Tibial artery (tissue), 4 donors: ENCODE measurements around the gene ASB3.

Experiments
- DNase-seq, 2 donors: peaks; one replicate each; pipeline ENCODE4 v3.0.0-alpha.2; 2019
- H3K27ac ChIP-seq, 2 donors: fragments of 200-600 bp; sonication (generic) in 1 of 2; 1 replicate in 1 of 2; 2 replicates in 1 of 2; pipeline ENCODE4 v1.5.1; 2018 to 2019; ENCODE audit warnings: mild to moderate bottlenecking in 1 of 2
- H3K27me3 ChIP-seq, 2 donors: fragments of 200-600 bp; sonication (generic) in 1 of 2; one replicate each; pipeline versions ENCODE4 v1.5.1 to v1.6.0; 2016 to 2019
- H3K36me3 ChIP-seq, 3 donors: fragments of 200-600 bp; sonication (generic) in 2 of 3; one replicate each; pipeline ENCODE4 v1.5.1; 2016 to 2019; ENCODE audit warnings: mild to moderate bottlenecking in 2 of 3
- H3K4me1 ChIP-seq, 4 donors: fragments of 200-600 bp; sonication (generic) in 2 of 4; 1 replicate in 3 of 4; 2 replicates in 1 of 4; pipeline ENCODE4 v1.5.1; 2016 to 2019
- H3K4me3 ChIP-seq, 2 donors: fragments of 200-600 bp; sonication (generic) in 1 of 2; 1 replicate in 1 of 2; 2 replicates in 1 of 2; pipeline ENCODE4 v1.5.1; 2018 to 2019; ENCODE audit warnings: mild to moderate bottlenecking in 2 of 2
- H3K9me3 ChIP-seq, 3 donors: fragments of 200-600 bp; sonication (generic) in 1 of 3; one replicate each; pipeline ENCODE4 v1.5.1; 2016 to 2019
- intact Hi-C: fragments of 100-400 bp; cut with DNase I; formaldehyde crosslinking; loops from one replicate; pipeline ENCODE4 v1.15.0; 2023; ENCODE audit warnings: low total_unique reads
- TF ChIP-seq, protein P1 (sequence below), 2 experiments: fragments of 200-600 bp in 1 of 2; fragments of 450-650 bp in 1 of 2; IDR thresholded peaks; one replicate each; pipeline ENCODE4 v1.5.1; 2017 to 2019; ENCODE audit warnings: antibody characterized with exemption in 2 of 2, mild to moderate bottlenecking in 1 of 2, moderate library complexity in 1 of 2

The ASB3 gene

DNA sequence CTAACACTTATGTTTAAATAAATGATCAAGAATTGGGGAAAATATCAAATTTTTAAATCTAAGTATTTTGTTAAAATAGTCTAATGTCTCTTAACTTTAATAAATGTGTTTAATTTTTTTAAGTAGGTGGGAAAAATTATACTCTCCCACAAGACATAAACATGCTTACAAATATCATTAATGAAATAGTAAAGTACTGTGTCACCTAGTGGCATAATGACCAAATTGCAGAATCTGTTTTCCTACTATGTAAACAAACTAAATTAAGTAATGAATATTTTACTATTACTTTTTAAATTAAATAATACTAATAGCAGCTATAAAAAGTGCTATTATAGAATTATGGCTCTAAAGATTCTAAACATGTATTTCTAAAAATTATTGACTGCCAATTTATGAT lies 71.2 kb downstream of the ASB3 start:
- intact Hi-C loops: no loop called here
- Histone ChIP-seq H3K9me3 (peaks cover 0 to 4% (median 0%) of the 10 kb centered on the region in 3 donors), H3K27ac (no peak overlapping the region), H3K4me1 (peaks cover 0 to 5% (median 0%) of the 10 kb centered on the region in 4 donors), H3K36me3 (peaks cover 0 to 7% (median 0%) of the 10 kb centered on the region in 3 donors), H3K27me3 (no peaks in the 10 kb centered on the region), H3K4me3 (no peak overlapping the region)
- DNase-seq: no peak
- TF ChIP-seq, protein P1, sequence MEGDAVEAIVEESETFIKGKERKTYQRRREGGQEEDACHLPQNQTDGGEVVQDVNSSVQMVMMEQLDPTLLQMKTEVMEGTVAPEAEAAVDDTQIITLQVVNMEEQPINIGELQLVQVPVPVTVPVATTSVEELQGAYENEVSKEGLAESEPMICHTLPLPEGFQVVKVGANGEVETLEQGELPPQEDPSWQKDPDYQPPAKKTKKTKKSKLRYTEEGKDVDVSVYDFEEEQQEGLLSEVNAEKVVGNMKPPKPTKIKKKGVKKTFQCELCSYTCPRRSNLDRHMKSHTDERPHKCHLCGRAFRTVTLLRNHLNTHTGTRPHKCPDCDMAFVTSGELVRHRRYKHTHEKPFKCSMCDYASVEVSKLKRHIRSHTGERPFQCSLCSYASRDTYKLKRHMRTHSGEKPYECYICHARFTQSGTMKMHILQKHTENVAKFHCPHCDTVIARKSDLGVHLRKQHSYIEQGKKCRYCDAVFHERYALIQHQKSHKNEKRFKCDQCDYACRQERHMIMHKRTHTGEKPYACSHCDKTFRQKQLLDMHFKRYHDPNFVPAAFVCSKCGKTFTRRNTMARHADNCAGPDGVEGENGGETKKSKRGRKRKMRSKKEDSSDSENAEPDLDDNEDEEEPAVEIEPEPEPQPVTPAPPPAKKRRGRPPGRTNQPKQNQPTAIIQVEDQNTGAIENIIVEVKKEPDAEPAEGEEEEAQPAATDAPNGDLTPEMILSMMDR (IDR thresholded peaks at IDR 0.05): peak; percentile 12 to 43

DNA sequence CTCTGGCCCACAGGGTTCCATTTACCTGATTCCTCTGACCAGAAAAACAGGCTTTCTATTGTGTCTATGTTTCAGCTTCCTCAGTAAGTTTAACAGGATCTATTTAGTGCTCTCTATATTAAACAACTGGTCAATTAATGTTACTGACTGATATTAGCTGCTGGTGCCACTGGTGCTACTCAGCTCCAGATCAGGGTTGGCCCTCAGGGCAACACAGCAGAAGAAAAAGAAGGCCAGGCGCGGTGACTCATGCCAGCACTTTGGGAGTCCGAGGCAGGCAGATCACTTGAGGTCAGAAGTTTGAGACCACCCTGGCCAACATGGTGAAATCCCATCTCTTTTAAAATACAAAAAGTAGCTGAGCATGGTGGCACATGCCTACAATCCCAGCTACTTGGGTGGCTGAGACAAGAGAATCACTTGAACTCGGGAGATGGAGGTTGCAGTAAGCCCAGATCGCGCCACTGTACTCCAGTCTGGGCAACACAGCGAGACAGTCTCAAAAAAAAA lies 75.4 kb downstream of the ASB3 start:
- Histone ChIP-seq H3K27ac (no peak overlapping the region), H3K9me3 (no peaks in the 10 kb centered on the region), H3K4me3 (no peak overlapping the region), H3K27me3 (no peaks in the 10 kb centered on the region), H3K36me3 (peaks cover 23 to 39% (median 36%) of the 10 kb centered on the region in 3 donors), H3K4me1 (peaks cover 0 to 5% (median 0%) of the 10 kb centered on the region in 4 donors)
- intact Hi-C loops: no loop called here
- TF ChIP-seq, protein P1 (IDR thresholded peaks at IDR 0.05): no peak
- DNase-seq: no peak

DNA sequence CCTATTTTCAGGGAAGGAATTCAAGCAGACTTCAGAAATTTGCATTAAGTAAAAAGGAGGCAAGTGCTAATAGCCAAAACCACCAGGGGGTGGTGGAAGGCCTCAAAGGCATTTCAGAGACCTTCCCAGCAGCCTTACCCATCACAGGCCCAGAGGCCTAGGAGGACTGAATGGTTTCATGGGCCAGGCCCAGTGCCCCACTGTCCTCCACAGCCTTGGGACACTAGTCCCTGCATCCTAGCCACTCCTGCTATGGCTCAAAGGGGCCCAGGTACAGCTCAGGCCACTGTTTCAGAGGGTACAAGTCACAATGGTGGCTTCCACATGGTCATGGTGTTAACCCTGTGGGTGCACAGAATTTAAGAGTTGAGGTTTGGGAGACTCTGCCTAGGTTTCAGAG lies 77.8 kb downstream of the ASB3 start:
- no peak overlapping the region for H3K4me3 ChIP-seq
- TF ChIP-seq, protein P1 (IDR thresholded peaks at IDR 0.05): no peak
- H3K4me1 ChIP-seq: peaks cover 0 to under 1% (median 0%) of the 10 kb centered on the region in 4 donors
- no peak for DNase-seq
- intact Hi-C loops: no loop called here
- H3K9me3 ChIP-seq: no peaks in the 10 kb centered on the region
- H3K27ac ChIP-seq: no peak overlapping the region
- H3K36me3 ChIP-seq: peaks cover 23 to 37% (median 34%) of the 10 kb centered on the region in 3 donors
- H3K27me3 ChIP-seq: no peaks in the 10 kb centered on the region

DNA sequence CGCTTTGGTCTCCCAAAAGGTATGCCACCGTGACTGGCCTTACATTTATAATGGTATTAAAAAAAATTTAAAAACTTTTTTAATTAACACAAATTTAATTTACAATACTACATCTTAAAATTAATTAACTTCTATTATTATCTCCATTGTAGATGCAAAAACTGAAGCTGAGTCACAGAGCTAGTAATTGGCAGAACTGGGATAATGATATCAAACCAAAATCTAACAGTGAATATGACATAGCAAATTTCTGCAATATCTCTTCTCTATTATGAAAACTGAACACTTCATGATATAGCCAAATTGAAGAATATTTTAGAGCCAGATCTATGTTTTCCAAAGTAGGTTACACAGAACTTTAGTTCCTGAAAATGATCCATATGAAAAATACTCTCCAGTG lies 85.5 kb downstream of the ASB3 start:
- no peaks in the 10 kb centered on the region for H3K4me1 ChIP-seq
- H3K27ac ChIP-seq: no peak overlapping the region
- no peak overlapping the region for H3K4me3 ChIP-seq
- peaks cover 0 to 16% (median 15%) of the 10 kb centered on the region in 3 donors for H3K36me3 ChIP-seq
- intact Hi-C loops: no loop called here
- H3K27me3 ChIP-seq: no peaks in the 10 kb centered on the region
- no peak for DNase-seq
- no peaks in the 10 kb centered on the region for H3K9me3 ChIP-seq
- TF ChIP-seq, protein P1 (IDR thresholded peaks at IDR 0.05): no peak

DNA sequence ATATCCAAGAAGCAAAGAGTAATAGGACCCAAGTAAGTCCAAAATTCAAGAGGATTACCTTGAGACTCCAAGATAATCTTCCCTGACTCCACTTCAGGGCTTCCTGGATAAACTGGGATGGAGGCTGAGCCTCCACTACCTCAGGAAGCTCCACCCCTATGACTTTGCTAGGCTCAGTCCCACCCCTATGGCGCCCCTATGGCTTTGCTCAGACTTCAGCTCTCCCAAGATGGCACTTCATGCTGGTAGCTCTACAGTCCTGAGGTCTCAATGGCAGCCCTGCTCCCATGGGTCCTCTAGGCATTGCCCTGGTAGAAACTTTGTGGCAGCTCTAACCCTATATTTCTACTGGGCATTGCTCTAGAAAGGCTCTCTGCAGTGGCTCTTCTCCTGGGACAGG lies 89.1 kb downstream of the ASB3 start:
- no peak for DNase-seq
- intact Hi-C loops: no loop called here
- Histone ChIP-seq H3K4me3 (no peak overlapping the region), H3K4me1 (no peaks in the 10 kb centered on the region), H3K9me3 (no peaks in the 10 kb centered on the region), H3K36me3 (peaks cover 0 to 15% (median 15%) of the 10 kb centered on the region in 3 donors), H3K27me3 (no peaks in the 10 kb centered on the region), H3K27ac (no peak overlapping the region)
- TF ChIP-seq, protein P1 (IDR thresholded peaks at IDR 0.05): no peak

DNA sequence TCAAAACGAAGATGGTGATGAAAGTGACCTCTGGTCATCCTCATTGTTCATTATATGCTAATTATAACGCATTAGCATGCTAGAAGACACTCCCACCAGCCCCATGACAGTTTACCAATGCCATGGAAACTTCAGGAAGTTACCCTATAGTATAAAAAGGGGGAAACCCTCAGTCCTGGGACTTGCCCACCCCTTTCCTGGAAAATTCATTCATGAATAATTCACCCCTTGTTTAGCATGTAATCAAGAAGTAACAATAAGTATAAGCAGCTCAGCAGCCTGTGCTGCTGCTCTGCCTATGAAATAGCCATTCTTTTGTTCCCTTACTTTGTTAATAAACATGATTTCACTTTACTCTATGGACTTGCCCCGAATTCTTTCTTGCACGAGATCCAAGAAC lies 89.7 kb downstream of the ASB3 start:
- H3K4me1 ChIP-seq: no peaks in the 10 kb centered on the region
- intact Hi-C loops: no loop called here
- TF ChIP-seq, protein P1 (IDR thresholded peaks at IDR 0.05): no peak
- no peaks in the 10 kb centered on the region for H3K9me3 ChIP-seq
- no peak overlapping the region for H3K27ac ChIP-seq
- no peak overlapping the region for H3K4me3 ChIP-seq
- no peaks in the 10 kb centered on the region for H3K27me3 ChIP-seq
- peaks cover 0 to 15% (median 15%) of the 10 kb centered on the region in 3 donors for H3K36me3 ChIP-seq
- no peak for DNase-seq
